MM.1S (cell line): Measurements from ENCODE around the gene ATAD1.

ENCODE experiments used
- CTCF ChIP-seq: fragments of 300-600 bp; sonication (generic); IDR thresholded peaks from 2 replicates; pipeline ENCODE4 v1.5.1; 2016; ENCODE audit warnings: antibody characterized with exemption, low read length, mixed read lengths
- EZH2 ChIP-seq: fragments of 300-600 bp; sonication (generic); optimal IDR thresholded peaks from 2 replicates; pipeline ENCODE3; 2017; ENCODE audit warnings: low read depth, mild to moderate bottlenecking, antibody characterized with exemption, low read length, mixed read lengths
- EZH2phosphoT487 ChIP-seq: fragments of 300-600 bp; sonication (generic); IDR thresholded peaks from 2 replicates; pipeline ENCODE4 v1.6.1; 2018; ENCODE audit warnings: antibody characterized with exemption, low read length

GRCh38 chr10:87816163-87816897, 1.7 kb downstream of the ATAD1 start:
- TF ChIP-seq EZH2phosphoT487, result no peak
- 0 out of 2 replicates have a peak, but pooled peaks have one; percentile 14 for TF ChIP-seq CTCF
- TF ChIP-seq EZH2, result no peak
